ENCODE measurements around the gene BRCA2. TPM values are rescaled to one million over a fixed set of nuclear protein-coding genes. Genes with fewer than 3 reads are reported as not detected.

The BRCA2 gene
- total and polyA plus RNA-seq, 2 experiments from 2014 or later, result 28.6 to 38.7 TPM

DNA sequence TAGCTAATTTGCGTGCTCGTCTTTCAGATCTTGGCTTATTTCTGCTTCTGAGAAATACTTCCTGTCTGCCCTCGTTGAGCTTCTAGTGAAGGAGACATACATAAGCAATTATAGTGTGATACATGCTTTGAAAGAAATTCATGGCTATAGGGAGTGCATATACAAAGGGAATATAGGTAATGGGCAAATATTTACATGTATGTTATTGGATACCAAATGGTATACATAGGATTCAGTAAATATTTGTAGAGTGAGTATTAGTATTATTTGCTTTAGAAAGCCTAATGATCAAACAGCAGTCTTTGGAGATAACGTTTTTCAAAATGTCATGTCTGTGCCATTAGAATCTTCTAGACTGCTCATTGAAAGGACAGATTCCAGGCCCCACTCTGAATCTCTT is 5.2 kb downstream of the BRCA2 start (continued):
- TF ChIP-seq, protein P1, sequence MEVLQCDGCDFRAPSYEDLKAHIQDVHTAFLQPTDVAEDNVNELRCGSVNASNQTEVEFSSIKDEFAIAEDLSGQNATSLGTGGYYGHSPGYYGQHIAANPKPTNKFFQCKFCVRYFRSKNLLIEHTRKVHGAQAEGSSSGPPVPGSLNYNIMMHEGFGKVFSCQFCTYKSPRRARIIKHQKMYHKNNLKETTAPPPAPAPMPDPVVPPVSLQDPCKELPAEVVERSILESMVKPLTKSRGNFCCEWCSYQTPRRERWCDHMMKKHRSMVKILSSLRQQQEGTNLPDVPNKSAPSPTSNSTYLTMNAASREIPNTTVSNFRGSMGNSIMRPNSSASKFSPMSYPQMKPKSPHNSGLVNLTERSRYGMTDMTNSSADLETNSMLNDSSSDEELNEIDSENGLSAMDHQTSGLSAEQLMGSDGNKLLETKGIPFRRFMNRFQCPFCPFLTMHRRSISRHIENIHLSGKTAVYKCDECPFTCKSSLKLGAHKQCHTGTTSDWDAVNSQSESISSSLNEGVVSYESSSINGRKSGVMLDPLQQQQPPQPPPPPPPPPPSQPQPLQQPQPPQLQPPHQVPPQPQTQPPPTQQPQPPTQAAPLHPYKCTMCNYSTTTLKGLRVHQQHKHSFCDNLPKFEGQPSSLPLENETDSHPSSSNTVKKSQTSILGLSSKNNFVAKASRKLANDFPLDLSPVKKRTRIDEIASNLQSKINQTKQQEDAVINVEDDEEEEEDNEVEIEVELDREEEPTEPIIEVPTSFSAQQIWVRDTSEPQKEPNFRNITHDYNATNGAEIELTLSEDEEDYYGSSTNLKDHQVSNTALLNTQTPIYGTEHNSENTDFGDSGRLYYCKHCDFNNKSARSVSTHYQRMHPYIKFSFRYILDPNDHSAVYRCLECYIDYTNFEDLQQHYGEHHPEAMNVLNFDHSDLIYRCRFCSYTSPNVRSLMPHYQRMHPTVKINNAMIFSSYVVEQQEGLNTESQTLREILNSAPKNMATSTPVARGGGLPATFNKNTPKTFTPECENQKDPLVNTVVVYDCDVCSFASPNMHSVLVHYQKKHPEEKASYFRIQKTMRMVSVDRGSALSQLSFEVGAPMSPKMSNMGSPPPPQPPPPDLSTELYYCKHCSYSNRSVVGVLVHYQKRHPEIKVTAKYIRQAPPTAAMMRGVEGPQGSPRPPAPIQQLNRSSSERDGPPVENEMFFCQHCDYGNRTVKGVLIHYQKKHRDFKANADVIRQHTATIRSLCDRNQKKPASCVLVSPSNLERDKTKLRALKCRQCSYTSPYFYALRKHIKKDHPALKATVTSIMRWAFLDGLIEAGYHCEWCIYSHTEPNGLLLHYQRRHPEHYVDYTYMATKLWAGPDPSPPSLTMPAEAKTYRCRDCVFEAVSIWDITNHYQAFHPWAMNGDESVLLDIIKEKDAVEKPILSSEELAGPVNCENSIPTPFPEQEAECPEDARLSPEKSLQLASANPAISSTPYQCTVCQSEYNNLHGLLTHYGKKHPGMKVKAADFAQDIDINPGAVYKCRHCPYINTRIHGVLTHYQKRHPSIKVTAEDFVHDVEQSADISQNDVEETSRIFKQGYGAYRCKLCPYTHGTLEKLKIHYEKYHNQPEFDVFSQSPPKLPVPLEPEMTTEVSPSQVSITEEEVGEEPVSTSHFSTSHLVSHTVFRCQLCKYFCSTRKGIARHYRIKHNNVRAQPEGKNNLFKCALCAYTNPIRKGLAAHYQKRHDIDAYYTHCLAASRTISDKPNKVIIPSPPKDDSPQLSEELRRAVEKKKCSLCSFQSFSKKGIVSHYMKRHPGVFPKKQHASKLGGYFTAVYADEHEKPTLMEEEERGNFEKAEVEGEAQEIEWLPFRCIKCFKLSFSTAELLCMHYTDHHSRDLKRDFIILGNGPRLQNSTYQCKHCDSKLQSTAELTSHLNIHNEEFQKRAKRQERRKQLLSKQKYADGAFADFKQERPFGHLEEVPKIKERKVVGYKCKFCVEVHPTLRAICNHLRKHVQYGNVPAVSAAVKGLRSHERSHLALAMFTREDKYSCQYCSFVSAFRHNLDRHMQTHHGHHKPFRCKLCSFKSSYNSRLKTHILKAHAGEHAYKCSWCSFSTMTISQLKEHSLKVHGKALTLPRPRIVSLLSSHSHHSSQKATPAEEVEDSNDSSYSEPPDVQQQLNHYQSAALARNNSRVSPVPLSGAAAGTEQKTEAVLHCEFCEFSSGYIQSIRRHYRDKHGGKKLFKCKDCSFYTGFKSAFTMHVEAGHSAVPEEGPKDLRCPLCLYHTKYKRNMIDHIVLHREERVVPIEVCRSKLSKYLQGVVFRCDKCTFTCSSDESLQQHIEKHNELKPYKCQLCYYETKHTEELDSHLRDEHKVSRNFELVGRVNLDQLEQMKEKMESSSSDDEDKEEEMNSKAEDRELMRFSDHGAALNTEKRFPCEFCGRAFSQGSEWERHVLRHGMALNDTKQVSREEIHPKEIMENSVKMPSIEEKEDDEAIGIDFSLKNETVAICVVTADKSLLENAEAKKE (CRISPR knock-in tag; IDR thresholded peaks at IDR 0.05), result no peak
- TF ChIP-seq, protein P2, sequence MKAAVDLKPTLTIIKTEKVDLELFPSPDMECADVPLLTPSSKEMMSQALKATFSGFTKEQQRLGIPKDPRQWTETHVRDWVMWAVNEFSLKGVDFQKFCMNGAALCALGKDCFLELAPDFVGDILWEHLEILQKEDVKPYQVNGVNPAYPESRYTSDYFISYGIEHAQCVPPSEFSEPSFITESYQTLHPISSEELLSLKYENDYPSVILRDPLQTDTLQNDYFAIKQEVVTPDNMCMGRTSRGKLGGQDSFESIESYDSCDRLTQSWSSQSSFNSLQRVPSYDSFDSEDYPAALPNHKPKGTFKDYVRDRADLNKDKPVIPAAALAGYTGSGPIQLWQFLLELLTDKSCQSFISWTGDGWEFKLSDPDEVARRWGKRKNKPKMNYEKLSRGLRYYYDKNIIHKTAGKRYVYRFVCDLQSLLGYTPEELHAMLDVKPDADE (IDR thresholded peaks at IDR 0.05), result no peak
- TF ChIP-seq, protein P3, sequence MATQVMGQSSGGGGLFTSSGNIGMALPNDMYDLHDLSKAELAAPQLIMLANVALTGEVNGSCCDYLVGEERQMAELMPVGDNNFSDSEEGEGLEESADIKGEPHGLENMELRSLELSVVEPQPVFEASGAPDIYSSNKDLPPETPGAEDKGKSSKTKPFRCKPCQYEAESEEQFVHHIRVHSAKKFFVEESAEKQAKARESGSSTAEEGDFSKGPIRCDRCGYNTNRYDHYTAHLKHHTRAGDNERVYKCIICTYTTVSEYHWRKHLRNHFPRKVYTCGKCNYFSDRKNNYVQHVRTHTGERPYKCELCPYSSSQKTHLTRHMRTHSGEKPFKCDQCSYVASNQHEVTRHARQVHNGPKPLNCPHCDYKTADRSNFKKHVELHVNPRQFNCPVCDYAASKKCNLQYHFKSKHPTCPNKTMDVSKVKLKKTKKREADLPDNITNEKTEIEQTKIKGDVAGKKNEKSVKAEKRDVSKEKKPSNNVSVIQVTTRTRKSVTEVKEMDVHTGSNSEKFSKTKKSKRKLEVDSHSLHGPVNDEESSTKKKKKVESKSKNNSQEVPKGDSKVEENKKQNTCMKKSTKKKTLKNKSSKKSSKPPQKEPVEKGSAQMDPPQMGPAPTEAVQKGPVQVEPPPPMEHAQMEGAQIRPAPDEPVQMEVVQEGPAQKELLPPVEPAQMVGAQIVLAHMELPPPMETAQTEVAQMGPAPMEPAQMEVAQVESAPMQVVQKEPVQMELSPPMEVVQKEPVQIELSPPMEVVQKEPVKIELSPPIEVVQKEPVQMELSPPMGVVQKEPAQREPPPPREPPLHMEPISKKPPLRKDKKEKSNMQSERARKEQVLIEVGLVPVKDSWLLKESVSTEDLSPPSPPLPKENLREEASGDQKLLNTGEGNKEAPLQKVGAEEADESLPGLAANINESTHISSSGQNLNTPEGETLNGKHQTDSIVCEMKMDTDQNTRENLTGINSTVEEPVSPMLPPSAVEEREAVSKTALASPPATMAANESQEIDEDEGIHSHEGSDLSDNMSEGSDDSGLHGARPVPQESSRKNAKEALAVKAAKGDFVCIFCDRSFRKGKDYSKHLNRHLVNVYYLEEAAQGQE (IDR thresholded peaks at IDR 0.05; ENCODE audit: unreplicated experiment), result no peak
- TF ChIP-seq, protein P4, sequence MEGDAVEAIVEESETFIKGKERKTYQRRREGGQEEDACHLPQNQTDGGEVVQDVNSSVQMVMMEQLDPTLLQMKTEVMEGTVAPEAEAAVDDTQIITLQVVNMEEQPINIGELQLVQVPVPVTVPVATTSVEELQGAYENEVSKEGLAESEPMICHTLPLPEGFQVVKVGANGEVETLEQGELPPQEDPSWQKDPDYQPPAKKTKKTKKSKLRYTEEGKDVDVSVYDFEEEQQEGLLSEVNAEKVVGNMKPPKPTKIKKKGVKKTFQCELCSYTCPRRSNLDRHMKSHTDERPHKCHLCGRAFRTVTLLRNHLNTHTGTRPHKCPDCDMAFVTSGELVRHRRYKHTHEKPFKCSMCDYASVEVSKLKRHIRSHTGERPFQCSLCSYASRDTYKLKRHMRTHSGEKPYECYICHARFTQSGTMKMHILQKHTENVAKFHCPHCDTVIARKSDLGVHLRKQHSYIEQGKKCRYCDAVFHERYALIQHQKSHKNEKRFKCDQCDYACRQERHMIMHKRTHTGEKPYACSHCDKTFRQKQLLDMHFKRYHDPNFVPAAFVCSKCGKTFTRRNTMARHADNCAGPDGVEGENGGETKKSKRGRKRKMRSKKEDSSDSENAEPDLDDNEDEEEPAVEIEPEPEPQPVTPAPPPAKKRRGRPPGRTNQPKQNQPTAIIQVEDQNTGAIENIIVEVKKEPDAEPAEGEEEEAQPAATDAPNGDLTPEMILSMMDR (conservative IDR thresholded peaks at IDR 0.05; ENCODE audit: low read depth in 2 of 2), result no peak
- no peak for TF ChIP-seq JUNB (IDR thresholded peaks at IDR 0.05; ENCODE audit: unreplicated experiment)
